Limb (tissue), 2 donors: Measurements from ENCODE around the gene SYS1.
A peak's percentile ranks its signal among the peaks of the same experiment; 100 is the strongest.

Experiments
- DNase-seq, 2 donors: peaks; one replicate each; pipeline ENCODE4 v3.0.0-alpha.2; 2016; ENCODE audit errors: extremely low spot score in 2 of 2

Gene SYS1

DNA sequence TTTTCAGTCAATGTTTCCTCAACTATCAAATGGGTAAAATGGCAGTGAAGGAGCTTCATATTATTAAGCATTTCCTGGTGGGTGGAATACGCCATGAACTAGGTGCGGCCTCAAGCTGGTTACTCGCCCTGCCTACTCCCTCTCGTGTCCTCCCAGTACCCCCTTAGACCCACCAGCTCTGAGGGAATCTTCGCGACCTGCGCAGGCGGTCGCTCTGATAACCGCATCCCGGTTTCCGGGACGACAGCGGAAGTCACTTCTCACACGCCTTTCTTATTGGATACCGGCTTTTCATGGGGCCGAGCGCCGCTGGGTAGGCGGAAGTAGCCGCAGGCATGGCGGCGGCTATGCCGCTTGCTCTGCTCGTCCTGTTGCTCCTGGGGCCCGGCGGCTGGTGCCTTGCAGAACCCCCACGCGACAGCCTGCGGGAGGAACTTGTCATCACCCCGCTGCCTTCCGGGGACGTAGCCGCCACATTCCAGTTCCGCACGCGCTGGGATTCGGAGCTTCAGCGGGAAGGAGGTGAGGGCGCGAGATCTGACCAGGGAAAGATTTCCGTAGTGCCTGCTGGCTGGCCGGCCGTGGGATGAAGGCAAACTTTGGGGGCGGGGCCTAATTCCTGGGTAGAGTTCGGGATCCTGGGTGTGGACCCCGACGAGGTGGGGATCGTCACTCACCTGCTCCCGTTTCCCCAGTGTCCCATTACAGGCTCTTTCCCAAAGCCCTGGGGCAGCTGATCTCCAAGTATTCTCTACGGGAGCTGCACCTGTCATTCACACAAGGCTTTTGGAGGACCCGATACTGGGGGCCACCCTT lies 53.1 kb downstream of the SYS1 start, which contains the start of gene PIGT:
Gene PIGT (plus strand): TSS at position 320 of the 816 bp plus-strand sequence. CDS start 16 bp downstream, at position 336.
- peak; percentile 84 to 87 for DNase-seq

DNA sequence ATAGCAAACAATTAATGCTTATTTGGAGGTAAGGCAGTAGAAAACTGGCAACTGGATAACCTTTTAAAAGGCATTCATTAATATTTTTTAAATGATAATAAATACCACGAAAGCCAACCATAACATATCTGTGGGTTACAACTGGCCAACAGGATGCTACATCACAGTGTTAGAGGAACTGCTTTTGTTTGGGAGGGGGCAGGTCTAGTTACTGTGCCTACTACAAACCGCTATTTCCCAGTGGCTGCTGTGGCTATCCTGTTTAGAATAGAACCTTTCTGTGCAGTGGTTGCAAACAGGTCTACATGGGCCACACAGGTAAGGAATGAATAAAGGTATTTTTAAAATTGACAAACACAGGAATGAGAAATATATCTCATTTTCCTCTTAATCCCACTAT lies 54.0 kb downstream of the SYS1 start:
- no peak for DNase-seq
